ENCODE data around the gene CP.

The CP gene

DNA sequence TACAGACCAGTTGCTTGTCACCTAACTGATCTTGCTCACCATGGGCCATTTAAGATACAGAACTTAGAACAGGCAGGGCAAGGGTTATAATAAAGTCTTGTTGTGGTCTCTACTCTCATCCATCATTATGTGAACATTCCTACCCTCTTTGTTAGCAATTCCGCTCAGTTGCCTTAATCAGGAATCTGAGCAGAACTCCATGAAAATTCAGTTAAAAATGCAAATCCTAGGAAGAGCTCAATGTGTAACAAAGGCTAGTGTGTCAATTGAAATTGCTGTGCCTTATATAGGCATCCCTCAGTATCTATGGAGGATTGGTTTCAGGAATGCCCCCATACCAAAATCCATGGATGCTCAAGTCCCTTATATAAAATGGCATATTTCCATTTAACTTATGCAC is 44.5 kb downstream of the CP start:
- H3K4me3 ChIP-seq (ENCODE audit: low read depth in 1 of 2, low read length in 2 of 2): no peak overlapping the region
- peaks cover 12% of the 10 kb centered on the region for H3K36me3 ChIP-seq (ENCODE audit: insufficient read depth, low read length)
- H3K4me1 ChIP-seq (ENCODE audit: insufficient read depth, low read length): peaks cover 4% of the 10 kb centered on the region
- H3K27me3 ChIP-seq (ENCODE audit: control insufficient read depth in 1 of 2, insufficient read depth in 2 of 2, low read length in 2 of 2): no peaks in the 10 kb centered on the region
- no peak overlapping the region for H3K9ac ChIP-seq (ENCODE audit: low read length)
- no peak overlapping the region for H3K27ac ChIP-seq (ENCODE audit: low read depth, low read length)
- no peaks in the 10 kb centered on the region for H3K9me3 ChIP-seq (ENCODE audit: low read length)

DNA sequence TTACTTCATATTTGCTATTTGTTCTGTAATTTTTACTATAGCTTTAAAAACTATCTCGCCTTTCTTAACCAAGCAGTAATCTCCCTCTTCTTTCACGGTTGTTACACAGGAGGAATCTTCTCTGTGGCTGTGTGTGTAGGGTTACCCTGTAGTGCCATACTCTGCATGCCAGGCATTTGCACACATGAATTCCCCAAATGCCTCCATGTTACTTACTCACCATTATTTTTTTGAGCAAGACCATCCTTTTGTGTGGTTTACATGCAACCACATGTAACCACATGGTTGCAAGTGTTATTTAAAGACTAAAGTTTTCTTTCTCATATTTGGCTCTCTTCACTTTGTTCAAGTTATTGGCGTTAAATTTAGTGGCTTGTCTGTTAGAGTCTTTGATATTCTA is 46.7 kb downstream of the CP start:
- H3K9me3 ChIP-seq (ENCODE audit: low read length): no peaks in the 10 kb centered on the region
- H3K27me3 ChIP-seq (ENCODE audit: control insufficient read depth in 1 of 2, insufficient read depth in 2 of 2, low read length in 2 of 2): no peaks in the 10 kb centered on the region
- H3K4me3 ChIP-seq (ENCODE audit: low read depth in 1 of 2, low read length in 2 of 2): no peak overlapping the region
- H3K36me3 ChIP-seq (ENCODE audit: insufficient read depth, low read length): peaks cover 12% of the 10 kb centered on the region
- H3K9ac ChIP-seq (ENCODE audit: low read length): no peak overlapping the region
- H3K4me1 ChIP-seq (ENCODE audit: insufficient read depth, low read length): peaks cover 8% of the 10 kb centered on the region
- H3K27ac ChIP-seq (ENCODE audit: low read depth, low read length): no peak overlapping the region

DNA sequence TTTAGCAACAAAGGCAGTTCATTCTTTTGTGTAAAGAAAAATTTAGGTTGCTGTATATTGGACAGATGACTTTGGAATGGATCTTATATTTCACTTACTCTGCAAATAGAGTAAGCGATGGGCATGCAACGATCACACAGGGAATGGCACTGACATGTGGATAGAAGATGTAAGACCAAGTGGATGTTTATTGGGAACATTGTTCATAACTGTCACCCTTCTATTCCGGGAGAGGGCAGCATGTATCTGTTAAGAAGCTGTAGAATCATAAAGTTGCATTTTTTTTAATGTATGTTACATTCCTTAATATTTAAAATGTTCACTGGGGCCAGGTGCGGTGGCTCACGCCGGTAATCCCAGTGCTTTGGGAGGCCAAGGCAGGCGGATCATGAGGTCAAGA is 51.0 kb downstream of the CP start:
- Histone ChIP-seq H3K9ac (ENCODE audit: low read length) (no peak overlapping the region), H3K36me3 (ENCODE audit: insufficient read depth, low read length) (peaks cover 27% of the 10 kb centered on the region), H3K4me3 (ENCODE audit: low read depth in 1 of 2, low read length in 2 of 2) (no peak overlapping the region)

DNA sequence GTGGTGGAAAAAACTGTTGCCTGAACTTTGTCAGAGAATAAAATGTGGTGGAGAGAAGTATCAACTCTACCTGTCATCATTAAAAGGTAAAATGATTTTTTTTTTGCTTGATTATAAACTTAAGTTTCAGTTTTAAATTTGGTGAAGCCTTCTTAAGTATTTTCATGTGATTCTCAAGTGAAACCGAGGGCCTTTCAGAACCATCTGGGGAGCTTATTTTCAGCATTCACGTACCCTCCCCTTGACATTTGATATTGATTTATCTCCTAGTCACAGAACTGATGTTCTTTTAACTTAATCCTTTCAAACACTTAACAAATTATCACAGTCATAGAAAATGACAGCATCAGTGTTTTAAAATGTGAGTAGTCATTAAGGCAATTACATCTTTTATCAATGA is 53.7 kb downstream of the CP start:
- no peaks in the 10 kb centered on the region for H3K9me3 ChIP-seq (ENCODE audit: low read length)
- no peak overlapping the region for H3K4me3 ChIP-seq (ENCODE audit: low read depth in 1 of 2, low read length in 2 of 2)
- H3K27ac ChIP-seq (ENCODE audit: low read depth, low read length): no peak overlapping the region
- peaks cover 8% of the 10 kb centered on the region for H3K4me1 ChIP-seq (ENCODE audit: insufficient read depth, low read length)
- peaks cover 28% of the 10 kb centered on the region for H3K36me3 ChIP-seq (ENCODE audit: insufficient read depth, low read length)
- no peaks in the 10 kb centered on the region for H3K27me3 ChIP-seq (ENCODE audit: control insufficient read depth in 1 of 2, insufficient read depth in 2 of 2, low read length in 2 of 2)
- H3K9ac ChIP-seq (ENCODE audit: low read length): no peak overlapping the region

More for the DNA sequence above, 51.0 kb downstream of the CP start:
- Histone ChIP-seq H3K27me3 (ENCODE audit: control insufficient read depth in 1 of 2, insufficient read depth in 2 of 2, low read length in 2 of 2) (no peaks in the 10 kb centered on the region), H3K4me1 (ENCODE audit: insufficient read depth, low read length) (peaks cover 8% of the 10 kb centered on the region), H3K9me3 (ENCODE audit: low read length) (no peaks in the 10 kb centered on the region), H3K27ac (ENCODE audit: low read depth, low read length) (no peak overlapping the region)

DNA sequence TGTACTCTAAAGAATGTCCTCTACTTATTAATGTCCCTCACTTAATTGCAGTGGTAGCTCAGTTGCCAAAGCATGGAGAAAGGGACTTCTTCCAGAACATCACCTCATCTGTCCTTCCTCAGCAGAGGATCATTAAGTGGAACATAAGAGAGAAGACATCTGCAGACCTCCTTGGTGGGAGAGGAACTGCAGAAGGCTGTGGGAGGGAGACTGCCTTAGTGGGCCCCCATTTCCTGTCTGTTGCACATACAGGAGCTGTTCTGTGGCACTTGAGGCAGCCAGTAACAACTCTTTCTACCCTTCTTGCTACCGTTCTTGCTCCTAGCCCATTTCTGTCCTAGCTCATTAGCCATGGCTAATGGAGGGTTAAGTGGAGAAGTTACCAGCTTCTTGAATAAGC is 58.6 kb downstream of the CP start:
- H3K9me3 ChIP-seq (ENCODE audit: low read length): no peaks in the 10 kb centered on the region
- H3K36me3 ChIP-seq (ENCODE audit: insufficient read depth, low read length): peaks cover 28% of the 10 kb centered on the region
- no peak overlapping the region for H3K4me3 ChIP-seq (ENCODE audit: low read depth in 1 of 2, low read length in 2 of 2)
- H3K4me1 ChIP-seq (ENCODE audit: insufficient read depth, low read length): no peaks in the 10 kb centered on the region
- no peak overlapping the region for H3K27ac ChIP-seq (ENCODE audit: low read depth, low read length)
- H3K9ac ChIP-seq (ENCODE audit: low read length): no peak overlapping the region
- no peaks in the 10 kb centered on the region for H3K27me3 ChIP-seq (ENCODE audit: control insufficient read depth in 1 of 2, insufficient read depth in 2 of 2, low read length in 2 of 2)

DNA sequence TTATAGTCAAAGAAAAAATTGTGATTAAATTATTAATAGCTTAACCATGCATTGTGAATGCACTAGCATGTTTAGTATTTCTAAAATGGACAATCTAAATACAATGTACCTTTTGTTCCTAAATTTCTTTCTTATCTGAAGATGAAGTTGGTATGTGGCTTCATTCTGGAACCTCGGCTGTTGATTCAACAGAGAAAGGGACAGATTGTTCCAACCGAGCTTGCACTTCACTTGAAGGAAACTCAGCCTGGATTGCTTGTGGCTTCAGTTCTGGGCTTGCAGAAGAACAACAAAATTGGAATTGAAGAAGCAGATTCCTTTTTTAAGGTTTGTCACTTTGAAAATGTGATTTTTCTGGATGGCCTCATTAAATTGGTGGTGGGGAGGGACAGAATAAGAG is 59.6 kb downstream of the CP start:
- Histone ChIP-seq H3K9ac (ENCODE audit: low read length) (no peak overlapping the region), H3K27ac (ENCODE audit: low read depth, low read length) (no peak overlapping the region), H3K36me3 (ENCODE audit: insufficient read depth, low read length) (peaks cover 35% of the 10 kb centered on the region), H3K27me3 (ENCODE audit: control insufficient read depth in 1 of 2, insufficient read depth in 2 of 2, low read length in 2 of 2) (no peaks in the 10 kb centered on the region), H3K9me3 (ENCODE audit: low read length) (no peaks in the 10 kb centered on the region), H3K4me1 (ENCODE audit: insufficient read depth, low read length) (no peaks in the 10 kb centered on the region), H3K4me3 (ENCODE audit: low read depth in 1 of 2, low read length in 2 of 2) (no peak overlapping the region)

DNA sequence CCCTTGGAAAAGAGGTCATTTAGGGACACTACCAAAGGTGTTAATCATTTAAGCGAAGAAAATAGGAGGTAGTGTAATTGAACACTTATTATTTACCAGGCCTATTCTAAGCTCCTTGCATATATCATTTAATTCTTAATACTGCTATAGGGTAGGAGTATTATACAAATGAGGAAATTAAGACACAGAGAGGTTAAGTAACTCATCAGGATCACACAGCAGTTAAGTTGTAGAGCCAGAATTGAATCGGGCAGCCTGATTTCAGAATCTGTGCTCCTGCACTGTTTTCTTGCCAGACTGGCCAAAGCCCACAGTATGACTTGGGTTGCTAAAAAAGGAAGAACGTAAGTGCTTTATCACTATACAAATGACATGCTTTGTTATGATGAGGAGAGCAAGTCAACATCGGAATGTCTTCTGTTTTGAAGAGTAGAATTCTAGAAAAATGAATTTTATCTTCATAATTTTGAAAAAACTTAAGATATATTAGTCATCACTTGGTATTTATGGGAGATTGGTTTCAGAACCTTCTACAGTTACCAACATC is 60.8 kb downstream of the CP start:
- no peaks in the 10 kb centered on the region for H3K4me1 ChIP-seq (ENCODE audit: insufficient read depth, low read length)
- H3K4me3 ChIP-seq (ENCODE audit: low read depth in 1 of 2, low read length in 2 of 2): no peak overlapping the region
- no peaks in the 10 kb centered on the region for H3K27me3 ChIP-seq (ENCODE audit: control insufficient read depth in 1 of 2, insufficient read depth in 2 of 2, low read length in 2 of 2)
- H3K9me3 ChIP-seq (ENCODE audit: low read length): no peaks in the 10 kb centered on the region
- no peak overlapping the region for H3K9ac ChIP-seq (ENCODE audit: low read length)
- H3K36me3 ChIP-seq (ENCODE audit: insufficient read depth, low read length): peaks cover 32% of the 10 kb centered on the region
- H3K27ac ChIP-seq (ENCODE audit: low read depth, low read length): no peak overlapping the region

DNA sequence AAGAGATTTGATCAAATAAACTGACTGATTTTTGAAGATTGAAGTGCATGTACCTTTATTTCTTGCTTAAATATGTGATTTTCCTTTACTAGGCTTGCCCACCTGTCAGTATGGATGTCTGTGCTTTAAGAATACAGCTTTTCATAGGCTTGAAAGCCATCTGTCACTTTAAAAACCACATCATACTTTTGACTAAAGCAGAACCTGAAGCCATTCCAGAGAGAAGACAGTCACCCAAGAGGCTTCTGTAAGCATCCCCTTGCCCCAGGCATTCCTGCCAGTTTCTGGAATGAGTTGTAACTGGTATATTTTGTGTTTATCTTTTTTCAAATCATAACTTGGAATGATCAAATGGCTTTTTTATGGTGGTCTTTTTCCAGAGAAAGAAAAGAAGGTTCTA is 68.2 kb downstream of the CP start:
- H3K9me3 ChIP-seq (ENCODE audit: low read length): no peaks in the 10 kb centered on the region
- H3K9ac ChIP-seq (ENCODE audit: low read length): no peak overlapping the region
- no peak overlapping the region for H3K4me3 ChIP-seq (ENCODE audit: low read depth in 1 of 2, low read length in 2 of 2)
- no peaks in the 10 kb centered on the region for H3K4me1 ChIP-seq (ENCODE audit: insufficient read depth, low read length)
- H3K27me3 ChIP-seq (ENCODE audit: control insufficient read depth in 1 of 2, insufficient read depth in 2 of 2, low read length in 2 of 2): no peaks in the 10 kb centered on the region
- H3K36me3 ChIP-seq (ENCODE audit: insufficient read depth, low read length): peaks cover 30% of the 10 kb centered on the region
- no peak overlapping the region for H3K27ac ChIP-seq (ENCODE audit: low read depth, low read length)

DNA sequence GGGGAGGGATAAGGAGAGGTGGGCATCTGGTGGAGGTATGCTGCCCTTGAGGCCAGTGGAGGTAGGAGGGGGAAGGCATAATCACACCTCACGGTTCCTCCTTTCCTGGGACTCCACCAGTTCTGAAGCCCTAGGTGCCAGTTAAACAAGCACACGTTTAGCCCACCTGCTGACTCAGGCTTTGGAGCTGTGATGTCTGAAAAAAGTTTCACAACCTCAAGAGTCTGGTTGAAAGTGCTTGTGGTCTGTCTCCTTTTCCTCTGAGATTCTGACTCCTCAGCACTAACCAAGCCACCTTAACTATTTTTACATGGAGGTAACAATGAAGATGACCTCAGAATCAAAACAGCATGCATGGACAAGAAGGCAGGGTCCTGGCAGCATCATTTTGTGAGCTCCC is 69.2 kb downstream of the CP start:
- peaks cover 24% of the 10 kb centered on the region for H3K36me3 ChIP-seq (ENCODE audit: insufficient read depth, low read length)
- no peak overlapping the region for H3K9ac ChIP-seq (ENCODE audit: low read length)
- no peaks in the 10 kb centered on the region for H3K27me3 ChIP-seq (ENCODE audit: control insufficient read depth in 1 of 2, insufficient read depth in 2 of 2, low read length in 2 of 2)
- H3K9me3 ChIP-seq (ENCODE audit: low read length): no peaks in the 10 kb centered on the region
- H3K4me3 ChIP-seq (ENCODE audit: low read depth in 1 of 2, low read length in 2 of 2): no peak overlapping the region
- H3K27ac ChIP-seq (ENCODE audit: low read depth, low read length): no peak overlapping the region
- H3K4me1 ChIP-seq (ENCODE audit: insufficient read depth, low read length): no peaks in the 10 kb centered on the region

DNA sequence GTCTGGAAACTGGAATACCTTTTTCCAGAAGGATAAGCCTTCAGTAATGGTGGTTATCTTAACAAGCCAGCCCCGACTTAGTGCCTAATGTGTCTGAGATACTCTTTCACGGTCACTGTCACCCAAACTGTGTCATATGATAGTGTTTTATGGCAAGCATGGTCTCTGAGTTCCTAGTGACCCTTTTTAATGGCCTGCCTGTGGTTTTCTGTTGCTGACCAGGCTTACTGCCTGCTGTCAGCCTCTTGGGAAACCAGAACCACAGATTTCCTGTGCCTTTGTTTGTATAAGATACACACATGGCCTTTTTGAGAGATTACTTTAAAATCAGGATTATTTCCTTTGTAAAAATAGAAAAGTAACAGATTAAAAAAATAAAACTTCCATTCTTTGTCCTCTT is 69.8 kb downstream of the CP start:
- Histone ChIP-seq H3K4me3 (ENCODE audit: low read depth in 1 of 2, low read length in 2 of 2) (no peak overlapping the region), H3K27me3 (ENCODE audit: control insufficient read depth in 1 of 2, insufficient read depth in 2 of 2, low read length in 2 of 2) (no peaks in the 10 kb centered on the region), H3K36me3 (ENCODE audit: insufficient read depth, low read length) (peaks cover 21% of the 10 kb centered on the region), H3K9ac (ENCODE audit: low read length) (no peak overlapping the region), H3K9me3 (ENCODE audit: low read length) (no peaks in the 10 kb centered on the region), H3K27ac (ENCODE audit: low read depth, low read length) (no peak overlapping the region), H3K4me1 (ENCODE audit: insufficient read depth, low read length) (no peaks in the 10 kb centered on the region)

DNA sequence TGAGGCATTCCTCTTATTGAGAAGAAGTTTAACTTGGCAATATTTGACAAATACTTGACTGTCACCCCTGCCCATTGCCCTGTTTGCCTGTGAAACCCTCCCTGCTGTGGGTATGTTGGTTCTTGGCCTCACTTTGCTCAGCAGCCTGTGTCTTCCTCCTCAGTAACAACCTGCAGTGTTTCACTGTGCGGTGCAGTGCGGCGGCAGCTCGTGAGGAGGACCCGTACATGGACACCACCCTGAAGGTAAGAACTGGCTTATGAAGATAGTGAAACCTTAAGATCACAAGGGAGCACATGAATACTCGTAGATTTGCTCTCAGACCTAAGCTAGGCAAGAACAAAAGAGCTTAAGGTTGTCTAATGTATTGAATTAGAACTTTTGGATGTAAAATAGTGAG is 71.2 kb downstream of the CP start:
- H3K4me1 ChIP-seq (ENCODE audit: insufficient read depth, low read length): no peaks in the 10 kb centered on the region
- H3K27me3 ChIP-seq (ENCODE audit: control insufficient read depth in 1 of 2, insufficient read depth in 2 of 2, low read length in 2 of 2): no peaks in the 10 kb centered on the region
- no peak overlapping the region for H3K4me3 ChIP-seq (ENCODE audit: low read depth in 1 of 2, low read length in 2 of 2)
- no peak overlapping the region for H3K27ac ChIP-seq (ENCODE audit: low read depth, low read length)
- H3K9me3 ChIP-seq (ENCODE audit: low read length): no peaks in the 10 kb centered on the region
- no peak overlapping the region for H3K9ac ChIP-seq (ENCODE audit: low read length)
- peaks cover 28% of the 10 kb centered on the region for H3K36me3 ChIP-seq (ENCODE audit: insufficient read depth, low read length)

DNA sequence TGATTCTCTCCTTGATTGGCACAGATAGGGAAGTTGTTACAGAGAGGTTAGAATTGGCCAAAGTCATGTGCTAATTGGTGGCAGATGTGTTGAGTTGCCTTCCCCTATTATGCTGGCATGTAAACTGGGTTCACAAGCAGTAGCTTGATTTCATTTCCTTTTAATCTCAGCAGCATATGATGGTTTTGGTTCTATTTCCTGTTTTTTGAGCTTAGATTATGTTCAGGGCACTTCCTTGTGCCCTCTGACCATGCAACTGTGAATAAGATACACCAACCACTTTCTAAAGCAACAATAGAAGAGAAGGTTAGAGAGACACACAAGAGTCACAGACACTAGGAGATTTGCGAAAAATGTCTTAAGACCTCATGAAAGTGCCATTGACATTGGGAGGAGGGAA is 75.7 kb downstream of the CP start:
- Histone ChIP-seq H3K27me3 (ENCODE audit: control insufficient read depth in 1 of 2, insufficient read depth in 2 of 2, low read length in 2 of 2) (no peaks in the 10 kb centered on the region), H3K27ac (ENCODE audit: low read depth, low read length) (no peak overlapping the region), H3K9me3 (ENCODE audit: low read length) (no peaks in the 10 kb centered on the region), H3K4me1 (ENCODE audit: insufficient read depth, low read length) (no peaks in the 10 kb centered on the region), H3K36me3 (ENCODE audit: insufficient read depth, low read length) (peaks cover 33% of the 10 kb centered on the region), H3K9ac (ENCODE audit: low read length) (no peak overlapping the region), H3K4me3 (ENCODE audit: low read depth in 1 of 2, low read length in 2 of 2) (no peak overlapping the region)
